Epithelial cell of prostate (primary cell): ENCODE data around the gene SPATA13.

ENCODE experiments used
- DNase-seq: peaks from one replicate; pipeline ENCODE4 v3.0.0-alpha.2; 2011; ENCODE audit warnings: low read depth, low spot score
- H3K27ac ChIP-seq: fragments of 450-650 bp; 2 replicates; pipeline ENCODE4 v1.5.1; 2017; ENCODE audit warnings: mild to moderate bottlenecking

The SPATA13 gene

DNA sequence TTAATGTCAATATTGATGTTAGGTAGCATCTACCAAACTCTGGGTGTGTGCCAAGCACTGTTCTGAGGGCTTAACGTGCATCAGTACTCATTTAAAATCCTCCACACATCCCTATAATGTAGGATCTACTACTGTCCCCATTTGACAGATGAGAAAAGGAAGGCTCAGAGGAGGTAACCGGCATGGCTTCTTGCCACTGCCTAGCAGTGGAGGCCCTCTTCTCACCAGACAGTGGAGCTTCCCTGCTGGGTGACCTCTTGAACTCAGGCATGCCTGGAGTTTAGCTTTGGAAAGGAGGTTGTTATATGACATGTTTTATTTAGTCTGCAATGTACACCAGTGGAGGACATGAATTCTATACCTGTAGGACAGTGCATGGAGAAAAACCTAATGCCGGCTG, 2.1 kb downstream of the SPATA13 start:
- no peak for DNase-seq
- H3K27ac ChIP-seq, result no peak overlapping the region

DNA sequence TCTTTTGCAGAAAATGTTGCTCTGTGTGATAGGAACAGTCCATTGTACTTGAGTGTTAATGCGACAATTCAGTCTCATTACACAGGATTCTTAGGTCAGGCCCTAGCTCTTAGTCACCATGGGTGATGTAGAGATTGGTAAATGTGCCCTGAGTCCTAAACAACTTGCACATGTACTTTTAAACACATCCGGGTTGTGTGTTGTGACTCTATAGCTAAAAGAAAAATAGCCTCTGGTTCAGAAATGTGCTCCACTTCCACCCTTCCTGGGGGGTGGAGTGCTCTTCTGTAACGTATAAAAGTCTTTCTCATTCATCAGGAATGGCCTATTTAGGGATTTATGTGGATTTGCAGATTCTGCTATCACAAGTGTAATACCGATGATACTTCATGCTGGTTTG, 5.2 kb downstream of the SPATA13 start:
- DNase-seq, result no peak
- H3K27ac ChIP-seq, result no peak overlapping the region

DNA sequence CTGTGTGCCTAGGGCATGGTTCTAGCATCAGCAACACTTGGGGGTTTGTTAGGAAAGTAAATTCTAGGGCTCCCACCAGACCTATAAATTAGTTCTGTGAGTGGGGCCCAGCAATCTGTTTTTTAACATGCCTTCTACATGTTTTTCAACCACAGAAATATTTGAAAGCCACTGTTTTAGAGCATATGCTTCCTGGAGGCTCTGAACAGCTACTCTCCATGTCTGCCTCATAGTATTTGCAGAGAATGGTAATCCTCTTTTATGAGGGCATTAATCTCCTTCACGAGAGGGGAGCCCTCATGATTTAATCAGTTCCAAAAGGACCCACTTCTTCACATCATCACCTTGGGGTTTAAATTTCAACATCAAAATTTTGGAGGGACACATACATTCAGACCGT, 6.0 kb downstream of the SPATA13 start:
- H3K27ac ChIP-seq, result no peak overlapping the region
- no peak for DNase-seq

DNA sequence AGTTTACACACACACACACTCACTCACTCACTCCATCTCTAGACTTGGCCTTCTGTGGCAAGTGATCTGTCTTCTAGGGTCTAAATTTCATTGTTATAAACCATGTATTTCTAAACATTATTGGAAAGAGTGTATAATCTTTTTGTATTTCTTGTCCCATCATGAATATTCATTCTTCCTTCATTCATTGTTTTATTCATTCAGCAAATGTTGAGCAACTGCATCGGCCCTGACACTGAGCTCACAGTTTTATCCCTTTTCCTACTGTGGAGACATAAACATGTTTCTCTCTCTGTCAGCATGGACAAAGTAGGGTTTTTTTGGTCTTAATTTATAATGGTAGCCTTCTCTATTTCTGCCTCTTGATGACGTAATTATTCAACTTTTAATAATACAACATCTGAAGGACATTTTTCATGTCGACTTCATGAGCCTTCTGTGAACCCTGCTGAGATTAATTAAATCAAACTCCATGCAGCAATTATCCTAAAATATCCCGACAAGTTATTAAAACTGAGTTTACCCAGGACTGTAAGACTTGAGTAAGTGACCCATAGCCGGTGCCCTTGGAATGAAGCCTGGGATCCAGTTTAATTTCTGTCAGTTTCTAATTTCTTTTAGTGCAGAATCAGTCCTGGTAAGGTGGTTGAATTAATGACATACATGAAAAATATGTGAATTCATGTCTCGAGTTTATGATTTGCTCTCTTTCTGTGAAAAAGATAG, 7.3 kb downstream of the SPATA13 start:
- no peak overlapping the region for H3K27ac ChIP-seq
- DNase-seq, result no peak

DNA sequence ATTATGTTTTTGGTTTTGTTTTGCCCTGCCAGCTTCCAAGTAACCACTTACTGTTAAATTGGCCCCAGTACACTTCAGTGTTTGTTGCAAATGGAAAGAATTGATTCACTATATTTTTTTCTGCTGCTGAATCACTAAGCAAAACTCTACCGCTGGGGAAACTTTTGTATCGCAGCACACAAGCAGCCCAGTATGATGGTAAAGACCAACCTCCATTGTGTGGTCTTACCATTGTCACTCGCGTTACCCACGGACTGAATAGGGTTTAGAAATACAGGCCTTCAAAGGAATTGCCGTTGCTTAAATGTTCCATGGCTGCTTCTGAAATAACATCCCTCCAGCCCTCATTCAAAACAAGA, 7.9 kb downstream of the SPATA13 start:
- no peak overlapping the region for H3K27ac ChIP-seq
- DNase-seq, result no peak

DNA sequence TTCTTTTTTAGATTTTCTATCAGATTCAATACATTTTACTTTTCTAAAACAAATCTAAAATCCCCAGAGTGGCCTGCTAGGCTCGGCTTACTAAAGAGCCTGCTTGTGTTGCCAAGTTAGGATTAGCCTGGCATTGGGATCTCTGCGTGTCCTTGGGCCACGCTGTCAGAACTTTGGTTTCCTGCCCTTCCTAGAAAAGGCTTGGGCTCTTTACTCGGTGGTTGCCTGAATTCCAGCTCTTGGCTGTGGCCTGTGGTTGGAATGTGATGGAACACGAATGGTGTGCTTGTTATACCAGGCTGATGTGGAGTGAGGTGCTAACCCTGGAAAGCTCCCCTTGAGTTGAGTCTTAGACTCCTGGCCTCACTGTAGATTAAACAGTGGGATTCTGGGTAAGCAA, 8.5 kb downstream of the SPATA13 start:
- no peak for DNase-seq
- no peak overlapping the region for H3K27ac ChIP-seq

DNA sequence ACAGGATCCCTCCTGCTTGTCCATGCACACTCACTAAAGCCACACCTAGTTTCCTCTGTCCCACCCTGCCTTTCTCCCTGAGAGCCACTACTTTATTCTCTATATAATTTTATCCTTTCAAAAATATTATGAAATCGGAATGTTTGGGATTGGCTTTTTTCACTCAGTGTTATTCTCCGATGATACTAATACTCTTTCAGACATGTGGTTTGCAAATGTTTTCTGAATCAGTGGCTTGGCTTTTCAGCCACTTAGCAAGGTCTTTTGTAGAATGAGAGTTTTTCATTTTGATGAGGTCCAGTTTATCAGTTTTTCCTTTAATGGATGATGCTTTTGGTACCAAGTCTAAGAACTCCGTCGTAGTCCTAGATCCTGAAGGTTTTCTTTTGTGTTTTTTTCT, 11.6 kb downstream of the SPATA13 start:
- no peak for DNase-seq
- no peak overlapping the region for H3K27ac ChIP-seq

DNA sequence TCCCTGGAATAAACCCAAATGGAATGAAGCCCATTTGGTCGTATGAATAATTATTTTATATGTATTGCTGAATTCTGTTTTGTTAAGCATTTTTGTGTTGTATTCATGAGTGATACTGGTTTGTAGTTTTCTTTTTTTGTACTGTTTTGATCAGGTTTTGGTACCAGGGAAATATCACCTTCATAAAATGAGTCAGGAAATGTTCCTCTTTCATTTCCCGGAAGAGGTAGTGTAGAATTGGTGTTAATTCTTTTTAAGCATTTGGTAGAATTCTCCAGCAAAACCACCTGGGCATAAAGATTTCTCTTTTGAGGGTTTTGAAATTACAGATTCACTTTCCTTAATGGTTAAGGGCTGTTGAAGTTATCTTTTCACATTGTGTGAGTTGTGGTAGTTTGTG, 13.3 kb downstream of the SPATA13 start:
- no peak for DNase-seq
- no peak overlapping the region for H3K27ac ChIP-seq

DNA sequence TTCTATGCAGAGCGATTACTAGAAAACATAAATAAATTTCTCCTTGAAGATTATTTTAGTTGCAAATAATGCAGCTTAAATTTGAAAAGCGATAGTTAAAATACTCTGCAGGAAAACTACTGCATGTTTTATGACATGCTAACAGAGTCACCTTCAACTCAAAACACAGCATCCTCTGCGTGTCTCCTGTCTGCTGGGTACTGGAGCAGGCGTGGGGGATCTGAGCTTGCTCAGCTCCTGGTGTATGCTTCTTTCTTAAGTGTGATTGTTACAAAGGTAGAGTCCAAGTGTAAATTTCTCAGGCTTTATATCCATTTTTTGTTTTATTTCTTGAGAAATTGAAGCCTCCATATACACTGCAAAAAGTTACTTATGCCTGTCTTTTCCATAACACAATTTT, 15.3 kb downstream of the SPATA13 start:
- no peak overlapping the region for H3K27ac ChIP-seq
- no peak for DNase-seq

DNA sequence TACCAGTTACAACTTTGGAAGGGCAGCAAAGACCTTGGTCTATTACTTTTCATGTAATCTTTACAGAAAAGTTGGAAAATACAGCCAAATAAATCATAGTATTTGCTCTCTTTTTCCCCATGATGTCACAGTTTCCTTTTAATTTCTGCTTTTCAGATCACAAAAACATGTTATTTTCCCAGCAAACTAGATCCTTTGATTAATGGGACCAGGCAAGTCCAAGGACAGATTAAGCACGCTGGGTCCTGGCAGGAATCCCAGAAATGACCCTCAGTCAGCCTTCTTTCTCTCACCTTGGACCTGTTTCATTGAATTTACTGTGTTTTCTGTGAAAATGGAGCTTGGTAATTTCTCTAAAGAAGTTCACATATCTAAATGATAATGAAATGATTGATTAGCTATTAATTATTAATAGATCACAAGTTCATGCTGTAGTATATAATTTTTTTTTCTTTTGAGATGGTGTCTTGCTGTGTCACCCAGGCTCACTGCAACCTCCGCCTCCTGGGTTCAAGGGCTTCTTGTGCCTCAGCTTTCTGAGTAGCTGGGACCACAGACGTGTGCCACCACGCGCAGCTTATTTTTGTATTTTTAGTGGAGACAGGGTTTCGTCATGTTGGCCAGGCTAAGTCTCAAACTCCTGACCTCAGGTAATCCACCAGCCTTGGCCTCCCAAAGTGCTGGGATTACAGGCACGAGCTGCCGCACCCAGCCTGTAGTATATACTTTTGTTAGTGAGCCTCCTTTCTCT, 16.0 kb downstream of the SPATA13 start:
- no peak overlapping the region for H3K27ac ChIP-seq
- DNase-seq, result no peak

DNA sequence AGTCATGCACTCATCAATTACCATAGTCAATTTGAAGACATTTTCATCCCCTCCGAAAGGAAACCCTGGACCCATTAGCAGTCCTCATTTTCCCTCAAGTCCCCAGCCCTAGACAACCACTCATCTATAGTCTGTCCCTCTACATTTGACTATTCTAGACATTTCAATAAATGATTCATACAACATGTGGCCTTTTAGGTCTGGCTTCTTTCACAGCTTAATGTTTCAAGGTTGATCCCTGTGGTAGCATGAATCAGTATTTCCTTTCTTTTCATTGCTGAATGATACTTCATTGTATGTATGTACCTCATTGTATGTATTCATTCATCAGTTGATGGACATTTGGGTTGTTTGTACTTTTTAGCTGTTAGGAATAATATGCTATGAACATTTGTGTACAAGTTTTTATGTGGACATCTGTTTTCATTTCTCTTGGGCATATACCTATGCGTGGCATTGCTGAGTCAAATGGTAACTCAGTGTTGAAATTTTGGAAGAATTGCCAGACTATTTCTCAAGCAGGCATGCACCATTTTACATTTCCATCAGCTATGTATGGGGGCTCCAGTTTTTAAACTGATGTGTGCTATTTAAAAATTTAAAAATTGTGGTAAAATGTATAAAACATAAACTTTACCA, 18.4 kb downstream of the SPATA13 start:
- H3K27ac ChIP-seq, result no peak overlapping the region
- peak; percentile 26 for DNase-seq

DNA sequence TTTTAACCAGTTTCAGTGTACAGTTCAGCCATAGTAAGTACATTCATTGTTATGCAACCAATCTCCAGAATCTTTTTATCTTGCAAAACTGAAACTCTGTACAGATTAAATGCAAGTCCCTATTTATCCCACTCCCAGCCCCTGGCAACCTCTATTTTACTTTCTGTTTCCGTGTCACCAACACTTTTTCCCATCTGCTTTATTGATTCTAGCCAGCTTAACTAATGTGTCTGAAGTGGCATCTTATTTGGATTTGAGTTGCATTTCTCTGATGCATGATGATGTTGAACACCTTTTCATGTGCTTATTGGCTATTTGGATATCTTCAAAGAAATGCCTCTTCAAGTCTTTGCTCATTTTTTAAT, 18.9 kb downstream of the SPATA13 start:
- DNase-seq, result no peak
- H3K27ac ChIP-seq, result no peak overlapping the region

DNA sequence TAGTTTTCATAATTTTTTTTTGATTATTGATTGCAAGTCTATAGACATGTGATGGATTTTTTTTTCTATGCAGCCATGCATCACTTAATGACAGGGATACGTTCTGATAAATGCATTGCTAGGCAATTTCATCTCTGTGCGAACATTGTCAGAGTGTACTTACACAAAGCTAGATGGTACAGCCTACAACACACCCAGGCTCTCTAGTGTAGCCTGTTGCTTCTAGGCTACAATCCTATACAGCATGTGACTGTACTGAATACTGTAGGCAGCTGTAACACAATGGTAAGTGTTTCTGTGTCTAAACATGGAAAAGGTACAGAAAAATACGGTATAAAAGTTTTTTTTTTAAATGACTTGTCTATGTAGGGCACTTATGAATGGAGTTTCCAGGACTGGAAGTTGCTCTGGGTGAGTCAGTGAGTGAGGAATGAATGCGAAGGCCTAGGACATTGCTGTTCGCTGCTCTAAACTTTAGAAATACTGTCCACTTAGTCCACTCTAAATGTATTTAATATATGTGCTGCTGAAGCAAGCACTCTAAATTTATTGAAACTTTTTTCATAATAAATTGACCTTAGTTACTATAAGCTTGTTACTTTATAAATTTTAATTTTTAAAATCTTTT, 20.3 kb downstream of the SPATA13 start:
- no peak for DNase-seq
- no peak overlapping the region for H3K27ac ChIP-seq

DNA sequence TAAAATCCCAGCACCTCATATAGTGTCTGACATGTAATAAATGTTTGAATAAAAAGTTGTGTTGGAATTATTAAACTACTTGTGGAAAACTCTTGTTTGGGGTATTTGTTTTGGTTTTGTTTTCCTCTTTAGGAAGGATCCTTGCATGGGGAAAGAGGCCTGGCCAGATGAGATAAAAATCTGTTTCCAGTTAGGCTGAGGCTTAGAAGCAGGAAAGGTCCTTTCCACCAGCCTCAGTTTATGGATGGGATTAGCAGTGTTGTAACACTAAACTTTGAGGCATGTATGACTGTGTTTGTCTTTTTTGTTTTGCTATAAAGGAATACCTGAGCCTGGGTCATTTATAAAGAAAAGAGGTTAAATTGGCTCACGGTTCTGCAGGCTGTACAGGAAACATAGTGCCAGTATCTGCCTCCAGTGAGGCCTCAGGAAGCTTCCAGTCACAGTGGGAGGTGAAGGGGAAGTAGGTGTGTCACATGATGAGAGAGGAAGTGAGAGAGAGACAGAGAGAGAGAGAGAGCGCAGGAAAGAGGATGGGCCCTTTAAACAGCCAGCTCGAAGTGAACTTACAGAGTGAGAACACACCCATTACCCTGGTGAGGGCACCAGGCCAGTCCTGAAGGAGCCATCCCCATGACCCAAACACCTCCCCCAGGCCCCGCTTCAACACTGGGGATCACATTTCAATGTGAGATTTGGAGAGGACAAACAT, 21.6 kb downstream of the SPATA13 start:
- no peak overlapping the region for H3K27ac ChIP-seq
- DNase-seq, result no peak

DNA sequence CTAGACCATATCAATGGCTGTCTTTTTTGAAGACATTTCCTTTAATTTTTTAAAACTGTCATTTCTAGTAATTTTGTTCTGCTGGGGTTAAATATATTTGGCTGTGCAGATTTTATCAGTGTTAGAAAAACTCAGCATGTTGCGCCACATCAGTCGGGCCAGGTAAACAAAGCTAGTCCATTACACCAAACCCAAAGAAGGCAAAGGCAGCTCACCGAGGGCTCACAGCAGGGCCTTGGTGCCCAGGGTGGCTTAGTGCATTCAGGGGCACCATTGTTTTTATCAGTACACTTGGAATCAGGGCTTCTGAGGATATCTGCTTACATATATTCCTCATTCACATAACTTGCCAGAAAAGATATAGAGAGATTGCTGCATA, 22.2 kb downstream of the SPATA13 start:
- no peak for DNase-seq
- no peak overlapping the region for H3K27ac ChIP-seq

DNA sequence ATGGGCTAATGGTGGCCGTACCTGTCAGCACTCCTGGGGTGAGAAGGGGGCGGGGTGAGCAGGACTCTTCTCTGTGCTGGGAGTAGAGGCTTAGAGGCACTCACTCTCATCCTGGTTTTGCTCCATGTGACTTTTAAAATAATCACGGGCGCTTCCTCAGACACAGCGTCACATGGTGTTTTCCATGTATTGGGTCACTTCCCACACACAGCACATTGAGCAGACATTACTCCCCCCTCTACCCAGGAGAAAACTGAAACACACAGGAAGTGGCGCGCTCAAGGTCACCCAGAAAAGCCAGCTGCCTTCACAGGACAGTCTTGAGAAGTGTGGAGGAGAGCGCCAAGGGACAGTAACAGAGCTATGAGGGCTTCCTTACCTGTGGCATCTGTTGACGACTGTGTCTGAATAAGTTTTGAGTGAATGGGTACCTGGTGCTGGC, 23.2 kb downstream of the SPATA13 start:
- H3K27ac ChIP-seq, result no peak overlapping the region
- no peak for DNase-seq

DNA sequence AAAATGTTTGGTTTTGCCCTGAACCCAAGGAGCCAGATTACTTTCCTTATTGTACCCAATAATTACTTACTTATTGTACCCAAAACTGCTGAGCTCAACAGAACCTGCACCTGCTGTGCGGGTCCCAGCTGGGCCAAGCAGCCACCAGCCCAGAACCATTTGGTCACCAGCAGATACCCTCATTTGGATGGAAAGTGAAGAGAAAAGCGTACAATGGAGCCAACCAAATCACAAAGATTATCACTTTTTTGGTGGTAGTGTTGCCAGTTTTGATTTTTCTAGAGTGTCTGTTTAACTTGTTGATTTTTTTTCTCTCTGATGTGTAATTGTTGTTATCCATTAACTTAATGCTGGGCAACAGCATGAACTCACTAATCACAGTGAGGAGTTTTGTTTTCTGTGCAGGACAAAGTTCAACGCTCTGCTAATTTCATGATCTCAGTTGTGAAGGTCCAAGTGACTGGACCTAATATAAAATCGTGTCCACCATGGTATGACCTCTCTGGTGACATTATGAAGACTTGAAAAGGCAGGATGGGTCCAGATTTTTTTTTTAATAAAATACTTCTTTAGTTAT, 23.8 kb downstream of the SPATA13 start:
- DNase-seq, result no peak
- no peak overlapping the region for H3K27ac ChIP-seq

DNA sequence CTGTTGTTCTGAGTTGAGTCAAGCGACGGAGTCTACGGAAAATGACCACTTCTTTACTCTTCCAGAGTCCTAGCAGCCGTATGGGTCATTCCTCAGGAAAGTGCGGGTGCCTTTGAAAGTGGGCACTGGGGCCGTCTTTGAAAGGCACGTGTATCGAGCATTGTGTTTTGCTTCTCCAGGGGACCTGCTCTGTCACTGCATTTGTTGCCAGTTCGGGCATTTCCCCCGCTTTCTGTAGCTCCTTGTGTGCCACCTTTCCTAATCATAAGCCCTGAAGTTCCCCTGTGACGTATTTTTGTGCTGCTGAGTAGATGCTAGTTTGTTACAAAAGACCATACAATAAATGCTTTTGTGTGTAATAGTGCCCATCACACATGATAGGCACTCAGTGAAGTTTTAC, 24.4 kb downstream of the SPATA13 start:
- no peak overlapping the region for H3K27ac ChIP-seq
- no peak for DNase-seq

DNA sequence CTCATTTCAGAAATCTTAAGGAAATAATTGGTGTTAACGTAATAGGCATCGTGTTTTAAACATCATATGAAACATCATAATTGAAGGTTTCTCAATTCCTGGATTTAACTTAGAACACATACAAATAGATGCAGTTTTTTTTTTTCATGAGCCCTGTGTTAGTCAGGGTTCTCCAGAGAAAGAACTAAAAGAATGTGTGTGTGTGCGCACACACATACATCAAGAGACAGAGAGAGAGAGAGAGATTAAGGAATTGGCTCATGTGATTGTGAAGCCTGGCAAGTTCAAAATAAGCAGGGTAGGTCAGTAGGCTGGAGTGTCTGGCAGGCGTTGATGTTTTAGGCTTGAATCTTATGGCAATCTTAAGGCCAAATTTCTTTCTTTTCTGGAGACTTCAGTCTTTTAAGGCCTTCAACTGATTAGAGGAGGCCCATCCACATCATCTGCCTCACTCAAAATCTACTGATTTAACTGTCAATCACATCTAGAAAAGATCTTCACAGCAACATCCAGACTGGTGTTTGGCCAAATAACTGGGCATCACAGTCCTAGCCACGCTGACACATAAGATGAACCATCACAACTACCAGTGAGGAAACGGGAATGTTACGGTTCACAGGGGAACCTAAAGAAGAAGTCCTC, 25.2 kb downstream of the SPATA13 start:
- DNase-seq, result no peak
- no peak overlapping the region for H3K27ac ChIP-seq

DNA sequence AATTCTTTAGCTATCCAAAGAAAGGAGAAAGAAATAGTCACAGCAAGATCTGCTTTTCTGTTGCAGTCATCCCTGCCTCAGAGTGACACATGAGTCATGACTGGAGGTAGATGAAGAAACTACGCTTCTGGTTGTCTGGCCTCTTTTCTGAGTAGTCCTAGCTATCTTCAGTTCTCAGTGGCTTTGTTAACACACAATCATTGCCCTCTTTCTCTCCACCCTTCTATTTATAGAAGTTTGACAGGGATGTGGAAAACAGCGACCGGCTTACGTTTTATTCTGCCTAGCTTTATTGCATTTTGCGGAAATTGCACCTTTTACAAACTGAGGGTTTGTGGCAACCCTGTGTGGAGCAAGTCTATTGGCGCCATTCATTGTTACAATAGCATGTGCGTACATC, 26.7 kb downstream of the SPATA13 start:
- no peak for DNase-seq
- no peak overlapping the region for H3K27ac ChIP-seq
